Measurements from ENCODE around the gene TENM4. TPM values are rescaled to one million over a fixed set of nuclear protein-coding genes. Genes with fewer than 3 reads are reported as not detected.

The TENM4 gene
- polyA plus RNA-seq, 3 donors from 2014 or later = not detected

DNA sequence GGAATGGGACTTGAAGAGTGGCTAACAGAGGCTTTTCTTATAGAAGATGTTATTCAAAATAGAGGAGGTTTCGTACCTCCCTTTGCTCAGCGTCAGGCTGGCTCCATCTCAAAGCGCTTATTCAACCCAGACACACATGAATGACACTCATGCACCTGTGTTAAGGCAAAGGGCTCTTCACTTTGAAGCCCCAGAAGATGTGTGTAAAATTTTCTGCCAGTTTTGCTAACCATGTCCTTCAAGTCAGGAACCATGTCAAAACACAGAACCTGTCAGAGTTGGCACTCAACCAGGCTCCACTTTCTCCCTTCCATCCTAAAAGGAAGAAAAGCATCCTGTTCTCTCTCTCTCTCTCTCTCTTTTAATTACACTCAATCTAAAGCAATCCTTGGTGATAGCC, 513.3 kb downstream of the TENM4 start:
- H3K9me3 Mint-ChIP-seq = no peaks in the 10 kb centered on the region
- DNase-seq = no peak

DNA sequence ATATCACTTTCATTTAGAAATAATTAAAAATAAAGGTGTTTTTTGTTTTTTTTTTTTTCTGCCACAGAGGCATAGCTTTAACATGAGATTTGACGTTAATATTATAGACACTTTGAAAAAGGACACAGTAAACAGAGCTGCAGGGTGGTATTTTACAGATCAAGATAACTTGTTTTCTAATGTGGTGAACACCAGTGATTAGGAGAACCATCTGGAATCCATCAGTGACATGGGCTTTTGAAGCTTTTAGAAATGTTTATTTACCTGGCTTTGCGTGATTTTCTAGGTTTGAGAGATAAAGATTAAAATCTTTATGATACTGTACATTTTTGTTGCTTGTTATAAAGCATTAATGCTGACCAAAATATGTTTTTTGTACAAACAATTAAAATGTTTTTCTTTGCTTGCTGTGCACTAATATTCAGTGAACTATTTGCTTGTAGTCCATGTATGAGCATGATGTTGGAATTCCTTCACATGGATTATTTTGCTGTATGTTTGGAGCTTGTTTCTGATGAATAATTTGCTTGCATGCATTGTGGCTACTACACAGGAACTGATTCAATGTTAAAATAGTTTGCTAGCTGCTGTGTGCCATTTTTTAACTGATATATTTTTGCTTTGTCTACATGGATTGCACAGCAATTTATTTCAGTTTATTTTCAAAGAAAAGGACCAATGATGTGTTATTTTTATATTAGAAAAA, 514.0 kb downstream of the TENM4 start:
- peaks cover 0 to 10% (median 3%) of the 10 kb centered on the region in 3 donors for H3K27me3 Mint-ChIP-seq (ENCODE audit: low read depth in 3 of 3)
- H3K4me1 Mint-ChIP-seq = no peaks in the 10 kb centered on the region
- no peak overlapping the region for H3K4me3 Mint-ChIP-seq
- H3K27ac Mint-ChIP-seq = no peak overlapping the region
- no peak for DNase-seq
- H3K36me3 Mint-ChIP-seq = no peaks in the 10 kb centered on the region
- H3K9me3 Mint-ChIP-seq = no peaks in the 10 kb centered on the region

More for the DNA sequence above, 513.3 kb downstream of the TENM4 start:
- Mint-ChIP-seq H3K4me3 (no peak overlapping the region), H3K27me3 (ENCODE audit: low read depth in 3 of 3) (peaks cover 0 to 13% (median 3%) of the 10 kb centered on the region in 3 donors), H3K27ac (no peak overlapping the region), H3K4me1 (no peaks in the 10 kb centered on the region), H3K36me3 (no peaks in the 10 kb centered on the region)

DNA sequence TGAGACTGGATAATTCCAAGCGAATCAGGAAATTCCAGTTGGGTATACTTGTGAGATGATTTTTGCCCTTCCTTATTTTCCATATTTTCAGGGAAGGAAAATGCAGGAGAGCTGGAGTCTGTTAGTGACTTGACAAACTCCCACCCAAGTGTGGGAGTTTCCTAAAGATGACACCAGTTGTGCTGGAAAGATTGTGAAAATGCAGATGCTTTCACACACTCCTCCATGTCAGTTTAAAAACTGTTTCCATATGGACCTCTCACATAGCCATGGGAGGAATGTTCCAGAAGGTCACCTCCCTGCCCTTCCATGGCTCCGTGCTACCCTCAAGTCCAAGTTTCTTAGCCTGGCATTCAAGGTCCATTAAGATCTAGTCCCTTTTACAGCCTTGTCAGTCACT, 515.4 kb downstream of the TENM4 start:
- H3K36me3 Mint-ChIP-seq = no peaks in the 10 kb centered on the region
- peaks cover 0 to 17% (median 3%) of the 10 kb centered on the region in 3 donors for H3K27me3 Mint-ChIP-seq (ENCODE audit: low read depth in 3 of 3)
- H3K4me1 Mint-ChIP-seq = no peaks in the 10 kb centered on the region
- no peaks in the 10 kb centered on the region for H3K9me3 Mint-ChIP-seq
- H3K4me3 Mint-ChIP-seq = no peak overlapping the region
- no peak for DNase-seq
- no peak overlapping the region for H3K27ac Mint-ChIP-seq

DNA sequence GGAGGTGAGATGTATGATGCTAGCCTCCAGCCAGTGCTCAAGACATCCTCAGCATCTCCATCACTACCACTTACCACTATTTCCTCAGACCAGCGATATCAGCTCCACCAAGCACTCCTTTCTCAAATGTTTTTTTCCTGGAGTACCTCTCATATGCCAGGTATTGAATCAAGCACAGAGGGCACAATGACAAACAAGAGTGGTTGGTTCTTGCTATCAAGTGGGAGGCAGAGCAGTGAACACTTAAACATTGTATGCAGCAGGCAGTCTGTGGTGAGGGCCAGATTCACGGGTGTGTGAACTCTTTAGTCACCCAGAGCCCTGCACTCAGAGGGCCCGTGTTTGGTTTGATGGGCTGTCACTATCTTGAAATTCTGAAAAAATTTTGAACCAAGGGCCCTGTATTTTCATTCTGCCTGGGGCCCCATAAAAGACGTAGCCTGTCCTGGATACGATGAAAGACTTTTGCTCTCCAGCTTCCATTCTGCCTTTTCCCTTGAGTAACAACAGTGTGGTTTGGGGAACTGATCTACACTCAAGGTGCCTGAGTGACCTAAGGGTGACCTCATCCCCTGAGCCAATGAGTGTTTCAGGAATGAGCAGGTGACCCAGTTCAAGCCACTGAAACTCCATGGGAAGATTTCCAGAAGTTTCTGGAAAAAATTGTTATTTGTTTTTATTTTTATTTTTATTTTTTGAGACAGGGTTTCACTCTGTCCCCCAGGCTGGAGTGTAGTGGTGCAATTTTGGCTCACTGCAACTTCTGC, 517.8 kb downstream of the TENM4 start:
- no peaks in the 10 kb centered on the region for H3K4me1 Mint-ChIP-seq
- peaks cover 0 to 15% (median 3%) of the 10 kb centered on the region in 3 donors for H3K27me3 Mint-ChIP-seq (ENCODE audit: low read depth in 3 of 3)
- DNase-seq = no peak
- H3K36me3 Mint-ChIP-seq = no peaks in the 10 kb centered on the region
- H3K9me3 Mint-ChIP-seq = no peaks in the 10 kb centered on the region
- H3K4me3 Mint-ChIP-seq = no peak overlapping the region
- no peak overlapping the region for H3K27ac Mint-ChIP-seq

DNA sequence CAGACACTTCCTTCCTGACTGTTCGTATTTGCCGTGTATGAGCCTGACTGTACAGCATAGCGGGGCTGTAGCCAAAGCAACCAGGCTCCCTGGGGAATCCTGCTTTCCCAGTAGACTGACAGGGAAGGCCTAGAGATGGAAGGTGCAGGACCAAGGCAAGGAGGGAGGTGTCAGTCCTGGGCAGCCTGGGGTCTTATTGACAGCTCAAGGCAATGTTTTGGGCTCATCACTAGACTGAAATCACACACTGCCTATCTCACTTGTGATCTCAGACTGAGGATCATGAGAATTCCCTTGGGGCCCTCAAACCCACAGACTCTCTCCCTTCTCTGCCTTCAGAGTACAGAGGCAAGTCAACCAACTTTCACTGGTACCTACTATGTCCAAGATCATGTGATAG, 519.3 kb downstream of the TENM4 start:
- H3K36me3 Mint-ChIP-seq = no peaks in the 10 kb centered on the region
- H3K27ac Mint-ChIP-seq = no peak overlapping the region
- H3K27me3 Mint-ChIP-seq (ENCODE audit: low read depth in 3 of 3) = peaks cover 0 to 7% (median 2%) of the 10 kb centered on the region in 3 donors
- no peaks in the 10 kb centered on the region for H3K4me1 Mint-ChIP-seq
- H3K4me3 Mint-ChIP-seq = no peak overlapping the region
- DNase-seq = no peak
- no peaks in the 10 kb centered on the region for H3K9me3 Mint-ChIP-seq

DNA sequence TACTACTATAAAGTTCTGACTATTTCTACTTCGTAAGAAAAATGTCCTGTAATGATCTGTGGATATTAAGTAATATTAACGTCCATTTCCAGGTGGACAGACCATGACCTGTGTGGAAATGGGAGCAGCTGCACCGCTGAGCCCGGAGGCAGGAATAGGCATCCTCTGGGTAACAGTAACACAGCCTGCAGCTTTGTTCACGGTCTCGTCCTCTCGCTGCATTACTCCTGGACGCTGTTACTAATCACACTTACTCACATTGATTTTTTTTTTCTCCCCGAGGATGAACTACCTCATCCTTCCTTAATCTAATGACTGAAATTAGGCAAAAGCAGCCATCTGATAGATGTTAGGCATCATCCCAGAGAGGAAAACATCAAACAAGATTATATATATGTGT, 520.5 kb downstream of the TENM4 start:
- Mint-ChIP-seq H3K27me3 (ENCODE audit: low read depth in 3 of 3) (peaks cover 0 to 7% (median 2%) of the 10 kb centered on the region in 3 donors), H3K36me3 (no peaks in the 10 kb centered on the region), H3K4me3 (no peak overlapping the region), H3K4me1 (no peaks in the 10 kb centered on the region), H3K27ac (no peak overlapping the region), H3K9me3 (no peaks in the 10 kb centered on the region)
- DNase-seq = no peak

DNA sequence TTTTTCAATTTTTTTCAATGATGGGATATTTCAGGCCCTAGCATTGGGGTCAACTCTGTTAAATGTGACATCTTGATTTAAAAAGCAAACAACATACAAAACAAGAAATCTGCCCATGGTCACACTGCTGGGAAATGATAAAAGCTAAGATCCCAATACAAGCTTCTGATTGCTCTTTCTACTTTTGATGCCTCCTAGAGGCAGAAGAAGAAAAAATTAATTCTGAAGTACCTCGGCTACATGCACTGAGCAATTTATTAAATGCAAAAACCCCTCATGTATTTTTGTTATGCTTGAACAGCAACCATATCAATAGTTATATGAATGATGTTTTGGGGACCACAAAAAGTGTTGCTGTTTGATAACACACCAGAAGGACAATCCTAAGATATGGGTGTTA, 524.1 kb downstream of the TENM4 start:
- Mint-ChIP-seq H3K4me1 (no peaks in the 10 kb centered on the region), H3K27ac (no peak overlapping the region), H3K27me3 (ENCODE audit: low read depth in 3 of 3) (peaks cover 0 to 7% (median 3%) of the 10 kb centered on the region in 3 donors), H3K4me3 (no peak overlapping the region), H3K36me3 (no peaks in the 10 kb centered on the region), H3K9me3 (no peaks in the 10 kb centered on the region)
- no peak for DNase-seq

DNA sequence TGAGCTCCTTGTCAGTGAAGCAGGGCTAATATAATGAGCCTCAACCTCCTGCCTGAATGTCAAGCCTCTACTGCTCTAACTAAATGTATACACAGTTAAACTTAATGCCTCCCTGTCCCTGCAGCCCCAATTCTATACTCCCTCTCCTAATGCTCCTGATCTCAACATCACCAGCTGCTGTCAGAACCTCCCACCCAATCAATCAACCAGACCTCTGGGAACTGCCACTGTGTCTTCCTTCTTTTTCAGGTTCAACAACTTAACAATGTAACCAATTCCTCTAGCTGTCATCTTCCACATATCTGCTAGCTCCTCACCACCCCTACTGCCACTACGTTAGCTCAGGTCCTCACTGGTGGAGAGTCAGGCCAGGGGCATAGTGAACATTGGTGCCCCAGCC, 526.3 kb downstream of the TENM4 start:
- Mint-ChIP-seq H3K9me3 (no peaks in the 10 kb centered on the region), H3K27ac (no peak overlapping the region), H3K4me3 (no peak overlapping the region), H3K27me3 (ENCODE audit: low read depth in 3 of 3) (peaks cover 0 to 3% (median 0%) of the 10 kb centered on the region in 3 donors), H3K36me3 (no peaks in the 10 kb centered on the region), H3K4me1 (no peaks in the 10 kb centered on the region)
- no peak for DNase-seq

DNA sequence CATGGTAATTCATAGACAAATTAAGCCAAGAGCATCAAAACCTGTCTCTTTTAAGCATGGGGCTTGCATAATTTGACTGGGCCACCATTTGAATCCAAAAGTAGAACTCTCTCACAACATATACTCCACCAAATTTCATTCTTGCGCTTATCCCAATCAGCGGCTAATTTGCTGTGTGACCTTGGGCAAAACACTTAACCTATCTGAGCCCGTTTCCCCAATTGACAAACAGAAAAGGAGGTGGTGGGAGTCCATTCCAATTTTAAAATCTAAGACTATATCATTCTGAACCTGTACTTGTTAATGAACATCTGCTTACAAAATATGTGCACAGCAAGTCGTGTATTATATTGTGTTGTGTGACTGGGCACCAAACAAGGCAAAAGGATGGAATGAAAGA, 528.1 kb downstream of the TENM4 start:
- H3K4me1 Mint-ChIP-seq = no peaks in the 10 kb centered on the region
- no peak for DNase-seq
- H3K36me3 Mint-ChIP-seq = no peaks in the 10 kb centered on the region
- H3K27me3 Mint-ChIP-seq (ENCODE audit: low read depth in 3 of 3) = peaks cover 0 to 3% (median 0%) of the 10 kb centered on the region in 3 donors
- H3K27ac Mint-ChIP-seq = no peak overlapping the region
- H3K4me3 Mint-ChIP-seq = no peak overlapping the region
- H3K9me3 Mint-ChIP-seq = no peaks in the 10 kb centered on the region

DNA sequence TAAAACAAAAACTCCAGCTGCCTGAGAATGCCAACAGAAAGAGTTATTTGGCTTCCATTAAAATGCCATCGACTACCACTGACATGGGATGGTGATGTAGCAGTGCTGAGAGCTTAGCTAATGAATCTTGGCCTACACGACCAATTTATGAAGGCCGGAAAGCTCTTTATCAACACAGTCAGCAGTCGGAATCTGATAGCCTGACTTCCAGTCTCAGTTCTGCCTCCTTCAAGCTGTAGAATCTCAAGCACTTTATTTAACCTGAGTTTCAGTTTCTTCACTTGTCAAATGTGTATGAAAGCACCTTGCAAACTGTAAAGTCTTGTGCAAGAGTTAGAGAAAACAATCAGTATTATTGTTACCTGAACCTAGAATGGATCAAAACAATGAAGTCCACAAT, 530.5 kb downstream of the TENM4 start:
- Mint-ChIP-seq H3K36me3 (no peaks in the 10 kb centered on the region), H3K27me3 (ENCODE audit: low read depth in 3 of 3) (peaks cover 0 to 6% (median 0%) of the 10 kb centered on the region in 3 donors), H3K27ac (no peak overlapping the region), H3K4me3 (no peak overlapping the region), H3K9me3 (no peaks in the 10 kb centered on the region), H3K4me1 (no peaks in the 10 kb centered on the region)
- no peak for DNase-seq

DNA sequence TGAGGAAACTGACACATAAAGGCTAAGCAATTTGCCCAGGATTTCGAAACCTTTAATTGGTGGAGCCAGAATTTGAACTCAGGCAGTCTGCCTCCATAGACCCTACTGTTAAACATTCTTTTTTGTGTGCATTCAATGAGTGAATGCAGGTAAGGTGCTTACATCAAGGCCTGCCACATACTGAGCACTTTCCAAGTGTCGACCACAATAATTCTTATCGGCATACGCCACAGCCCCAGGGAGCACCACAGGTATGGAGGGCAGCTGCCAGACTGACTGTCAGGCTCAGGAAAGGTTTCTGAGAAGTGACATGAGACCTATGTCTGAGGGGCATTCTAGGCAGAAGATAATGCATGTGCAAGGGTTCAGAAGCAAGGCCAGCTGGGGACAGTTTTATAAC, 531.4 kb downstream of the TENM4 start:
- Mint-ChIP-seq H3K27me3 (ENCODE audit: low read depth in 3 of 3) (peaks cover 0 to 6% (median 0%) of the 10 kb centered on the region in 3 donors), H3K9me3 (no peaks in the 10 kb centered on the region), H3K4me1 (no peaks in the 10 kb centered on the region), H3K36me3 (no peaks in the 10 kb centered on the region), H3K27ac (no peak overlapping the region), H3K4me3 (no peak overlapping the region)
- DNase-seq = no peak

DNA sequence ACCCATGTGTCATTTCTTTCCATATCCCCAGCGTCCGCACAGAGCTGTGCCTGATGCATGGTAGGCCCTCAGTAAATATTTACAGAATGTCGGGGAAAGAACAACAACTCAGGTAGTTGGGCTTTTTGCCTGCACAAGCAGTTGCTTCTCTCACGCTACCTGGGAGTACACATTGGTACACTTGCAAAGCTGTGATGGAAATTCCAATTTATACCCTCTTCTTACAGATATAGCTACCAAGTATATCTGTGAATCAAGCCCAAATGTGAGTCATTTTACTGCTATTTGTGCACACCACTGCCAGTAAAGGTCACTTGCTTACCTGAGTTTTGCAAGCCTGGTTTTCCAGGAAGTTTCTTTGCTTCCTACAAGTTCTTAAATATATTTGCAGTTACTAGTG, 533.2 kb downstream of the TENM4 start:
- Mint-ChIP-seq H3K36me3 (no peaks in the 10 kb centered on the region), H3K9me3 (peaks cover 0 to 2% (median 0%) of the 10 kb centered on the region in 6 donors), H3K4me1 (no peaks in the 10 kb centered on the region), H3K27ac (no peak overlapping the region), H3K27me3 (ENCODE audit: low read depth in 3 of 3) (peaks cover under 1 to 8% (median under 1%) of the 10 kb centered on the region in 3 donors), H3K4me3 (no peak overlapping the region)
- DNase-seq = no peak

DNA sequence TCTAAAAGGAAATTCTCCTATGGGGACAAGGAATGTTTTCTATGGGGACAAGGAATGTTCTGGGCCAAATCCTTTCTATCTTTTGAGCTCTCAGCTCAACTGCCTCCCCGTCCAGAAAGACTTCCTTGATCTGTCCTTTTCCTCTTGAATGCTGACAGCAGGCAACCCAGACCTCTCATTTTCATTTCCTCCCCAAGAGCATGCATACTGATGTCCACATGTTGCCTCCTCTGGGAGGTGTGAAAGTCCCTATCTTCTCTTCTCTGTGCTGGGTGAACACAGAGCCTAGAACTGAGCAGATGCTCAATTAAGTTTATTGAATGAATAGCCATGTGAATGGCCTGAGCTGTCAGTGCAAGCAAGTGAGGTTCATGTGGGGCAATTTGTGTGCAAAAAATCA, 534.3 kb downstream of the TENM4 start:
- H3K27me3 Mint-ChIP-seq (ENCODE audit: low read depth in 3 of 3) = peaks cover 2 to 8% (median 4%) of the 10 kb centered on the region in 3 donors
- H3K9me3 Mint-ChIP-seq = peaks cover 0 to 6% (median 0%) of the 10 kb centered on the region in 6 donors
- H3K4me1 Mint-ChIP-seq = no peaks in the 10 kb centered on the region
- no peak overlapping the region for H3K27ac Mint-ChIP-seq
- DNase-seq = no peak
- no peaks in the 10 kb centered on the region for H3K36me3 Mint-ChIP-seq
- H3K4me3 Mint-ChIP-seq = no peak overlapping the region

DNA sequence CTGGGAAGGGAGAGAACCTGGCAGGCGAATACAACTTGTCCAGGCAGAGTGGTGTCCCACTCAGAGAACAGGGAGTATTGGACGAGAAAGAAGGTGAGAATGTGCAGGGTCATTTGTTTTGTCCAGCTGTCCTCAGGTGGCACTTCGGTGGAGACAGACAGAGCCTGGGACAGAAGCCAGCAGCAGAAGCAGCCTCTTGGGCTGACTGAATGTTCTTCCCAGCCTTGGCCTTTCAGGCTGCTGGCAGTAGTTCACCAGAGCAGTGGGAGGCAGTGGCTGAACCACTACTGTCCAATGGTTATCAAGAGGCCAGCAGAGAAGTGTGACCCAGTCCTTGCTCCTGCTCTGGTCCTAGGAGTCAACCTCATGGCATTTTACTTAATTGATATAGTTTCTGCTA, 535.1 kb downstream of the TENM4 start:
- peaks cover 0 to 6% (median 0%) of the 10 kb centered on the region in 6 donors for H3K9me3 Mint-ChIP-seq
- H3K4me3 Mint-ChIP-seq = no peak overlapping the region
- H3K27me3 Mint-ChIP-seq (ENCODE audit: low read depth in 3 of 3) = peaks cover 2 to 8% (median 6%) of the 10 kb centered on the region in 3 donors
- H3K4me1 Mint-ChIP-seq = no peaks in the 10 kb centered on the region
- H3K36me3 Mint-ChIP-seq = no peaks in the 10 kb centered on the region
- no peak for DNase-seq
- H3K27ac Mint-ChIP-seq = no peak overlapping the region

Measured in immature natural killer cell (primary cell).